Measurements from ENCODE around the gene RASGRF1. TPM values are rescaled to one million over a fixed set of nuclear protein-coding genes. Genes with fewer than 3 reads are reported as not detected.

Gene RASGRF1
- total RNA-seq, 2 donors from 2014 or later, result 0.09 to 0.10 TPM

- intact Hi-C loops (cut with DNase I), result loop anchor here (5.0 to 10.0 kb wide), 2 partner anchors 110 to 272 kb away; no protein-coding TSS in a partner anchor
- DNase-seq (ENCODE audit: low spot score), result no peak
Measured at GRCh38 chr15:78912316-78912715, 178.3 kb downstream of the RASGRF1 start.

- DNase-seq (ENCODE audit: low spot score), result no peak
- intact Hi-C loops (cut with DNase I), result loop anchor here (5.0 to 10.0 kb wide), 2 partner anchors 112 to 275 kb away; no protein-coding TSS in a partner anchor
Measured at GRCh38 chr15:78910271-78910670, 180.3 kb downstream of the RASGRF1 start.

Other genes with a start within 250 kb of the RASGRF1 start
- gene MORF4L1, start 217.9 kb downstream of the RASGRF1 start, total RNA-seq, result 100 to 1,000 TPM; 311 to 339 TPM
- 100 to 1,000 TPM in 1 of 2 donors, 10 to 100 TPM in 1; 40.0 to 129 TPM for gene CTSH, start 145.7 kb downstream of the RASGRF1 start, total RNA-seq
- under 1 TPM; 0.14 to 0.19 TPM for gene ANKRD34C, start 191.9 kb upstream of the RASGRF1 start, total RNA-seq
- gene TMED3, start 220.3 kb upstream of the RASGRF1 start, total RNA-seq, result 10 to 100 TPM; 41.1 to 42.9 TPM

Data from posterior vena cava (tissue), 2 donors.